Spleen (tissue), 11 donors: Measurements from ENCODE around the gene PWWP3B. TPM values are rescaled to one million over a fixed set of nuclear protein-coding genes. Genes with fewer than 3 reads are reported as not detected.
A peak's percentile ranks its signal among the peaks of the same experiment; 100 is the strongest.

ENCODE experiments used
- DNase-seq: peaks from one replicate; pipeline ENCODE4 v3.0.0-alpha.2; 2020
- H3K27ac ChIP-seq, 8 donors: fragments of 200-600 bp; sonication (generic) in 7 of 8; 1 replicate in 4 of 8; 2 replicates in 4 of 8; pipeline versions ENCODE4 v1.5.0 to v1.8.0; 2016 to 2021; ENCODE audit warnings: inconsistent platforms in 4 of 8, mild to moderate bottlenecking in 4 of 8, moderate library complexity in 1 of 8
- H3K27me3 ChIP-seq, 7 donors: fragments of 200-600 bp; sonication (generic) in 6 of 7; replicated peaks in 1 of 7; 1 replicate in 4 of 7; 2 replicates in 3 of 7; pipeline versions ENCODE4 v1.5.0 to v1.8.0; 2016 to 2021; ENCODE audit warnings: inconsistent platforms in 3 of 7, mild to moderate bottlenecking in 1 of 7
- H3K36me3 ChIP-seq, 6 donors: fragments of 200-600 bp; sonication (generic) in 5 of 6; 1 replicate in 4 of 6; 2 replicates in 2 of 6; pipeline versions ENCODE4 v1.5.0 to v1.8.0; 2016 to 2021; ENCODE audit warnings: inconsistent platforms in 2 of 6
- H3K4me1 ChIP-seq, 6 donors: fragments of 200-600 bp; sonication (generic) in 5 of 6; 1 replicate in 3 of 6; 2 replicates in 3 of 6; pipeline versions ENCODE4 v1.5.0 to v1.8.0; 2016 to 2021; ENCODE audit warnings: inconsistent platforms in 3 of 6
- H3K4me3 ChIP-seq, 8 donors: fragments of 200-600 bp; sonication (generic) in 7 of 8; 1 replicate in 4 of 8; 2 replicates in 4 of 8; pipeline versions ENCODE4 v1.5.0 to v1.8.0; 2016 to 2021; ENCODE audit warnings: inconsistent platforms in 4 of 8, mild to moderate bottlenecking in 4 of 8, moderate library complexity in 2 of 8
- H3K9me3 ChIP-seq, 8 donors: fragments of 200-600 bp; sonication (generic) in 7 of 8; 1 replicate in 4 of 8; 2 replicates in 4 of 8; pipeline versions ENCODE4 v1.5.0 to v1.8.0; 2016 to 2021; ENCODE audit warnings: inconsistent platforms in 4 of 8
- CTCF ChIP-seq, 11 experiments: fragments of 200-600 bp in 7 of 11; fragments of 450-650 bp in 4 of 11; sonication (generic) in 4 of 11; IDR thresholded peaks in 8 of 11; conservative IDR thresholded peaks in 3 of 11; 1 replicate in 7 of 11; 2 replicates in 4 of 11; pipeline versions ENCODE4 v1.4.0 to v1.8.0; 2016 to 2021; ENCODE audit warnings: antibody characterized with exemption in 11 of 11, inconsistent platforms in 4 of 11, mild to moderate bottlenecking in 1 of 11
- POLR2A ChIP-seq, 3 donors: fragments of 450-650 bp; IDR thresholded peaks; one replicate each; pipeline ENCODE4 v1.5.1; 2017; ENCODE audit warnings: antibody characterized with exemption in 3 of 3, mild to moderate bottlenecking in 1 of 3
- POLR2AphosphoS5 ChIP-seq, 3 donors: sonication (generic); formaldehyde crosslinking; IDR thresholded peaks; one replicate each; pipeline ENCODE4 v1.5.1; 2017; ENCODE audit warnings: antibody characterized with exemption in 3 of 3
- WGBS, 5 donors: extraction: QIAGEN DNeasy Blood & Tissue Kit in 3 of 5; methylation state at CpG; one replicate each; pipeline versions ENCODE4 v1.1.5 to v1.1.7; 2013 to 2018; 5-methylcytosine and 5-hydroxymethylcytosine counted together
- intact Hi-C: fragments of 100-400 bp; cut with DNase I; formaldehyde crosslinking; loops from one replicate; pipeline ENCODE4 v1.15.0; 2023; ENCODE audit warnings: low total_unique reads
- polyA plus RNA-seq, 3 donors: library from polyadenylated mRNA; stranded (reverse); fragments of 200-250 nt; gene quantifications; one replicate each; pipeline ENCODE4 v1.2.1, GENCODE V29; 2013
- total RNA-seq, 7 donors: library from RNA; depleted of rRNA in 3 of 7; stranded (reverse); fragments of >200 nt in 3 of 7; fragmentation: NEBNext Ultra II Directional in 4 of 7; extraction: Animal tissue kit (Norgen Biotek cat#: 25700) in 4 of 7; gene quantifications; one replicate each; pipeline versions ENCODE4 v1.1.0 to v1.2.1, GENCODE V29; 2016 to 2021
- donor health status: healthy with polysubstance abuse.
- donor health status: DM: no; HTN: no; CAD: no; lungs with moderate emphysema.
- donor health status: DM: no; HTN: no; CAD: no.
- donor health status: Bipolar disorder and iron deficiency.
- donor health status: healthy.
- donor health status: DM: no; HTN: no; CAD: no.
- donor health status: DM: yes; HTN: yes; CAD: no.

Gene PWWP3B
- total and polyA plus RNA-seq, 10 donors = 0.03 TPM; not detected in 9

GRCh38 chrX:106159861-106160282, 8.2 kb upstream of the PWWP3B start:
- Histone ChIP-seq H3K9me3 (no peaks in the 10 kb centered on the region), H3K27ac (no peak overlapping the region), H3K36me3 (no peaks in the 10 kb centered on the region), H3K27me3 (peaks cover 0 to 4% (median 0%) of the 10 kb centered on the region in 7 donors), H3K4me1 (no peaks in the 10 kb centered on the region), H3K4me3 (no peak overlapping the region)
- TF ChIP-seq POLR2A (IDR thresholded peaks at IDR 0.05) (no peak), CTCF (IDR thresholded peaks at IDR 0.05 in 8 of 11, conservative IDR thresholded peaks at IDR 0.05 in 3 of 11) (no peak)
- no peak for DNase-seq
- intact Hi-C loops = no loop called here

GRCh38 chrX:106170318-106170717, 2.2 kb downstream of the PWWP3B start:
- H3K9me3 ChIP-seq = no peaks in the 10 kb centered on the region
- no peak for DNase-seq
- peak in 2 of 11 experiments; percentile 7 to 12 for TF ChIP-seq CTCF (IDR thresholded peaks at IDR 0.05 in 8 of 11, conservative IDR thresholded peaks at IDR 0.05 in 3 of 11)
- no peak for TF ChIP-seq POLR2A (IDR thresholded peaks at IDR 0.05)
- TF ChIP-seq POLR2AphosphoS5 (IDR thresholded peaks at IDR 0.05) = no peak
- intact Hi-C loops = no loop called here
- H3K4me1 ChIP-seq = no peaks in the 10 kb centered on the region
- no peak overlapping the region for H3K4me3 ChIP-seq
- WGBS, 5 donors = 42 to 51% (median 47%) methylated on average over 1 of the region's 1 CpG
- H3K36me3 ChIP-seq = no peaks in the 10 kb centered on the region
- H3K27me3 ChIP-seq = peaks cover 0 to 6% (median 0%) of the 10 kb centered on the region in 7 donors
- H3K27ac ChIP-seq = no peak overlapping the region

- TF ChIP-seq POLR2AphosphoS5 (IDR thresholded peaks at IDR 0.05) (no peak), CTCF (IDR thresholded peaks at IDR 0.05 in 8 of 11, conservative IDR thresholded peaks at IDR 0.05 in 3 of 11) (no peak), POLR2A (IDR thresholded peaks at IDR 0.05) (no peak)
- Histone ChIP-seq H3K4me1 (no peaks in the 10 kb centered on the region), H3K27ac (no peak overlapping the region), H3K9me3 (no peaks in the 10 kb centered on the region), H3K27me3 (peaks cover 0 to 6% (median 0%) of the 10 kb centered on the region in 7 donors), H3K4me3 (no peak overlapping the region), H3K36me3 (no peaks in the 10 kb centered on the region)
- WGBS, 5 donors = 58 to 92% (median 83%) methylated on average over 3 of the region's 3 CpGs
- intact Hi-C loops = no loop called here
- DNase-seq = no peak
These were observed 3.3 kb downstream of the PWWP3B start for GRCh38 chrX:106171293-106171820.

- H3K4me1 ChIP-seq = no peaks in the 10 kb centered on the region
- H3K27ac ChIP-seq = no peak overlapping the region
- H3K27me3 ChIP-seq = no peaks in the 10 kb centered on the region
- 24 to 42% (median 30%) methylated on average over 22 of the region's 22 CpGs for WGBS, 5 donors
- no peak for TF ChIP-seq CTCF (IDR thresholded peaks at IDR 0.05 in 8 of 11, conservative IDR thresholded peaks at IDR 0.05 in 3 of 11)
- TF ChIP-seq POLR2AphosphoS5 (IDR thresholded peaks at IDR 0.05) = no peak
- TF ChIP-seq POLR2A (IDR thresholded peaks at IDR 0.05) = no peak
- H3K9me3 ChIP-seq = peaks cover 0 to 8% (median 0%) of the 10 kb centered on the region in 8 donors
- no peak overlapping the region for H3K4me3 ChIP-seq
- no peaks in the 10 kb centered on the region for H3K36me3 ChIP-seq
- intact Hi-C loops = no loop called here
- DNase-seq = no peak
These were observed 9.2 kb downstream of the PWWP3B start for GRCh38 chrX:106177106-106177981.
